GM12878 (cell line): Measurements from ENCODE around the gene MSS51. TPM values are rescaled to one million over a fixed set of nuclear protein-coding genes. Genes with fewer than 3 reads are reported as not detected.

Source experiments
- E2F4 ChIP-seq: IDR thresholded peaks from 2 replicates; pipeline ENCODE4 v1.6.1; 2012; ENCODE audit warnings: low read depth, low read length, improper control_type of control experiment
- FOXM1 ChIP-seq: IDR thresholded peaks from 2 replicates; pipeline ENCODE4 v1.6.1; 2012; ENCODE audit warnings: low read depth, mild to moderate bottlenecking, inconsistent platforms, low read length, moderate library complexity
- HDAC2 ChIP-seq: fragments of 200-600 bp; sonication (generic); IDR thresholded peaks from 2 replicates; pipeline ENCODE4 v1.6.1; 2017
- NRF1 ChIP-seq: conservative IDR thresholded peaks from 2 replicates; pipeline ENCODE4 v1.6.1; 2011; ENCODE audit warnings: mild to moderate bottlenecking, low read depth, low read length, improper control_type of control experiment
- PAX8 ChIP-seq: fragments of 450-650 bp; IDR thresholded peaks from 2 replicates; pipeline ENCODE4 v1.6.1; 2017; ENCODE audit warnings: mild to moderate bottlenecking, moderate library complexity
- RAD21 ChIP-seq: IDR thresholded peaks from 2 replicates; pipeline ENCODE4 v1.6.1; 2011; ENCODE audit warnings: mild to moderate bottlenecking, low read depth, low read length, moderate library complexity; ENCODE audit not compliant: insufficient read depth
- RELA ChIP-seq: fragments of 450-650 bp; IDR thresholded peaks from 2 replicates; pipeline ENCODE4 v1.8.0; 2014; ENCODE audit warnings: borderline replicate concordance; ENCODE audit not compliant: partially characterized antibody
- SMC3 ChIP-seq: IDR thresholded peaks from 2 replicates; pipeline ENCODE4 v1.6.1; 2011; ENCODE audit warnings: low read length, improper control_type of control experiment, borderline replicate concordance
- STAT3 ChIP-seq: IDR thresholded peaks from 2 replicates; pipeline ENCODE4 v1.6.1; 2011; ENCODE audit warnings: low read depth, low read length, improper control_type of control experiment
- ZNF687 ChIP-seq: fragments of 450-650 bp; IDR thresholded peaks from 2 replicates; pipeline ENCODE4 v1.6.1; 2017; ENCODE audit warnings: mild to moderate bottlenecking, moderate library complexity
- polyA plus RNA-seq, 11 experiments: library from polyadenylated mRNA; depleted of rRNA in 4 of 11; unstranded in 6 of 11; stranded (reverse) in 5 of 11; fragments of >200 nt; fragmentation: Nextera tagmentation in 4 of 11; fragmentation: Illumina TruSeq in 1 of 11; extraction: Ambion mirVana in 4 of 11; extraction: Trizol in 1 of 11; gene quantifications; 1 replicate in 1 of 11; 2 replicates in 10 of 11; pipeline versions ENCODE4 v1.2.1 to v1.2.3, GENCODE V29; 2011 to 2016; ENCODE audit warnings: inconsistent platforms in 2 of 11, missing spikeins in 2 of 11, low read depth in 1 of 11
- total RNA-seq, 4 experiments: library from RNA; depleted of rRNA in 3 of 4; stranded (reverse); fragments of >200 nt in 3 of 4; fragmentation: Illumina TruSeq in 1 of 4; extraction: Trizol in 1 of 4; gene quantifications; 2 replicates each; pipeline versions ENCODE4 v1.2.1 to v1.2.3, GENCODE V29; 2013 to 2021

MSS51 gene
- total and polyA plus RNA-seq, 10 of the 15 experiments (the other 5 are each of a cell fraction or from before 2014, with no cell fraction given), result 0.06 to 2.1 (median 1.5) TPM

DNA sequence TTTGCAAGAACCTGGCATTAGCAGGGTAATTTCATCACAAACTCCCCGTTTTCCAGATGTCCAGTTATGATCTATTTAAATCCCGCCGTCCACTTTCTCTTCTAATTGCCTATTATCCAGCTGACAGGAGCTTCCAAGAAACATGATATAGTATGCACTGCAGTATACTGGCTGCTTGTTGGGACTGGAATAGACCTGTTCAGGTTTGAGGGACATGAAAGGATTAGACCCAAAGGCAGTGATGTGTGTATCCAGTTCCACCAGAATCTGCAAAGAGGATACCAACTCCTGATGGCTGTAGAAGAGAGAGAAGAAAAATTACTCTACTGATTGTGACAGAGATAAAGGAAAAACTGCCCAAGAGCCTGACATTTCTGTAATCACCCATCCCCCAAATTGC lies 8.9 kb downstream of the MSS51 start (continued):
- TF ChIP-seq ZNF687, result no peak
- TF ChIP-seq E2F4, result no peak
- no peak for TF ChIP-seq RAD21
- TF ChIP-seq FOXM1, result no peak
- TF ChIP-seq PAX8, result no peak
- no peak for TF ChIP-seq STAT3
- no peak for TF ChIP-seq SMC3
- no peak for TF ChIP-seq NRF1
- TF ChIP-seq HDAC2, result no peak
- TF ChIP-seq RELA, result no peak
